ENCODE data around the gene ANXA2R.
"Not testable (repeated sequence)": the region's sequence is repeated elsewhere in the genome, so short reads cannot be mapped to it uniquely, and the experiment has no call there.

Gene ANXA2R

GRCh38 chr5:43040287-43041098 is at the start of gene ANXA2R:
TSS of gene ANXA2R (minus strand) at chr5:43040319. CDS start at chr5:43040046, 273 bp downstream.
- H3K4me3 ChIP-seq: peak within 1 kb of the TSS; percentile 42
- in situ Hi-C loops (cut with MboI; ENCODE audit: low sequenced_read_pairs): no loop called here

GRCh38 chr5:43086118-43086908 is 46.2 kb upstream of the ANXA2R start:
- in situ Hi-C loops (cut with MboI; ENCODE audit: low sequenced_read_pairs): not testable (repeated sequence)

More at GRCh38 chr5:43040287-43041098, at the start of gene ANXA2R:
- no peaks in the 10 kb centered on the region for H3K27me3 ChIP-seq (ENCODE audit: low read depth)
- peak; percentile 93 to 95 for DNase-seq (ENCODE audit: low spot score in 2 of 2)
- no peaks in the 10 kb centered on the region for H3K9me3 ChIP-seq
- peaks cover 11% of the 10 kb centered on the region for H3K4me1 ChIP-seq
- no peaks in the 10 kb centered on the region for H3K36me3 ChIP-seq (replicated peaks)

GRCh38 chr5:43085453-43085852 is 45.3 kb upstream of the ANXA2R start:
- H3K9me3 ChIP-seq: no peaks in the 10 kb centered on the region
- no peaks in the 10 kb centered on the region; the same call in 1 of the 2 replicates for H3K4me1 ChIP-seq
- peaks cover 1% of the 10 kb centered on the region for H3K36me3 ChIP-seq (replicated peaks)
- H3K27me3 ChIP-seq (ENCODE audit: low read depth): no peaks in the 10 kb centered on the region
- H3K4me3 ChIP-seq: no peak overlapping the region
- in situ Hi-C loops (cut with MboI; ENCODE audit: low sequenced_read_pairs): no loop called here
- no peak for DNase-seq (ENCODE audit: low spot score in 2 of 2)

More at GRCh38 chr5:43086118-43086908, 46.2 kb upstream of the ANXA2R start:
- H3K36me3 ChIP-seq (replicated peaks); H3K4me3 ChIP-seq; H3K9me3 ChIP-seq; H3K4me1 ChIP-seq; DNase-seq (ENCODE audit: low spot score in 2 of 2); H3K27me3 ChIP-seq (ENCODE audit: low read depth): not testable (repeated sequence)

GRCh38 chr5:43084468-43084867 is 44.3 kb upstream of the ANXA2R start:
- in situ Hi-C loops (cut with MboI; ENCODE audit: low sequenced_read_pairs); H3K27me3 ChIP-seq (ENCODE audit: low read depth); H3K4me1 ChIP-seq; DNase-seq (ENCODE audit: low spot score in 2 of 2); H3K36me3 ChIP-seq (replicated peaks); H3K9me3 ChIP-seq; H3K4me3 ChIP-seq: not testable (repeated sequence)

GRCh38 chr5:43081345-43081744 is 41.2 kb upstream of the ANXA2R start:
- DNase-seq (ENCODE audit: low spot score in 2 of 2); in situ Hi-C loops (cut with MboI; ENCODE audit: low sequenced_read_pairs): not testable (repeated sequence)

GRCh38 chr5:43078956-43079355 is 38.8 kb upstream of the ANXA2R start:
- DNase-seq (ENCODE audit: low spot score in 2 of 2): peak; percentile 50 to 59
- Histone ChIP-seq H3K9me3 (no peaks in the 10 kb centered on the region), H3K4me3 (no peak overlapping the region), H3K27me3 (ENCODE audit: low read depth) (no peaks in the 10 kb centered on the region), H3K36me3 (replicated peaks) (peaks cover 6% of the 10 kb centered on the region), H3K4me1 (peaks cover 2% of the 10 kb centered on the region; the same call in 1 of the 2 replicates)
- in situ Hi-C loops (cut with MboI; ENCODE audit: low sequenced_read_pairs): no loop called here

More at GRCh38 chr5:43081345-43081744, 41.2 kb upstream of the ANXA2R start:
- H3K4me3 ChIP-seq; H3K9me3 ChIP-seq; H3K27me3 ChIP-seq (ENCODE audit: low read depth); H3K4me1 ChIP-seq; H3K36me3 ChIP-seq (replicated peaks): not testable (repeated sequence)

GRCh38 chr5:43077446-43078191 is 37.5 kb upstream of the ANXA2R start:
- H3K27me3 ChIP-seq (ENCODE audit: low read depth); H3K9me3 ChIP-seq; DNase-seq (ENCODE audit: low spot score in 2 of 2); H3K4me3 ChIP-seq; H3K36me3 ChIP-seq (replicated peaks); H3K4me1 ChIP-seq; in situ Hi-C loops (cut with MboI; ENCODE audit: low sequenced_read_pairs): not testable (repeated sequence)

- in situ Hi-C loops (cut with MboI; ENCODE audit: low sequenced_read_pairs): no loop called here
- Histone ChIP-seq H3K27me3 (ENCODE audit: low read depth) (no peaks in the 10 kb centered on the region), H3K4me3 (no peak overlapping the region), H3K36me3 (replicated peaks) (peaks cover 13% of the 10 kb centered on the region), H3K4me1 (peaks cover 2% of the 10 kb centered on the region; the same call in 1 of the 2 replicates), H3K9me3 (no peaks in the 10 kb centered on the region)
- no peak for DNase-seq (ENCODE audit: low spot score in 2 of 2)
These were observed 35.5 kb upstream of the ANXA2R start for GRCh38 chr5:43075319-43076293.

- in situ Hi-C loops (cut with MboI; ENCODE audit: low sequenced_read_pairs): no loop called here
- Histone ChIP-seq H3K4me3 (no peak overlapping the region), H3K4me1 (peaks cover 2% of the 10 kb centered on the region; the same call in 1 of the 2 replicates), H3K36me3 (replicated peaks) (peaks cover 12% of the 10 kb centered on the region), H3K27me3 (ENCODE audit: low read depth) (no peaks in the 10 kb centered on the region), H3K9me3 (no peaks in the 10 kb centered on the region)
- DNase-seq (ENCODE audit: low spot score in 2 of 2): no peak
These were observed 34.8 kb upstream of the ANXA2R start for GRCh38 chr5:43074987-43075318.

GRCh38 chr5:43073597-43074546 is 33.8 kb upstream of the ANXA2R start:
- no peaks in the 10 kb centered on the region for H3K9me3 ChIP-seq
- DNase-seq (ENCODE audit: low spot score in 2 of 2): peak in 1 of 2 experiments; percentile 68
- no peaks in the 10 kb centered on the region; the same call in 1 of the 2 replicates for H3K4me1 ChIP-seq
- H3K27me3 ChIP-seq (ENCODE audit: low read depth): no peaks in the 10 kb centered on the region
- H3K36me3 ChIP-seq (replicated peaks): peaks cover 12% of the 10 kb centered on the region
- in situ Hi-C loops (cut with MboI; ENCODE audit: low sequenced_read_pairs): no loop called here
- no peak overlapping the region for H3K4me3 ChIP-seq

GRCh38 chr5:43069401-43069720 is 29.2 kb upstream of the ANXA2R start:
- in situ Hi-C loops (cut with MboI; ENCODE audit: low sequenced_read_pairs): loop anchor here (5.0 kb wide), 1 partner anchor 77 kb away; no protein-coding TSS in a partner anchor
- not testable (repeated sequence) for DNase-seq (ENCODE audit: low spot score in 2 of 2); H3K4me3 ChIP-seq; H3K27me3 ChIP-seq (ENCODE audit: low read depth); H3K9me3 ChIP-seq
- Histone ChIP-seq H3K36me3 (replicated peaks) (peaks cover 12% of the 10 kb centered on the region), H3K4me1 (peaks cover 14% of the 10 kb centered on the region)

GRCh38 chr5:43068037-43068436 is 27.9 kb upstream of the ANXA2R start:
- in situ Hi-C loops (cut with MboI; ENCODE audit: low sequenced_read_pairs): loop anchor here (5.0 kb wide), 1 partner anchor 76 kb away; no protein-coding TSS in a partner anchor
- H3K4me1 ChIP-seq: peaks cover 14% of the 10 kb centered on the region
- H3K4me3 ChIP-seq: peak overlapping the region; percentile 59
- no peak for DNase-seq (ENCODE audit: low spot score in 2 of 2)
- H3K27me3 ChIP-seq (ENCODE audit: low read depth): no peaks in the 10 kb centered on the region
- H3K36me3 ChIP-seq (replicated peaks): peaks cover 12% of the 10 kb centered on the region
- 0 out of 2 replicates have a peak, but pooled peaks cover 5% of the 10 kb centered on the region for H3K9me3 ChIP-seq

All from HAP-1 (cell line).